CD14-positive monocyte (primary cell): ENCODE results near the gene P4HA2. TPM values are rescaled to one million over a fixed set of nuclear protein-coding genes. Genes with fewer than 3 reads are reported as not detected.

ENCODE experiments used
- DNase-seq, 3 donors: peaks; one replicate each; pipeline ENCODE4 v3.0.0-alpha.2; 2011 to 2022
- H2AFZ ChIP-seq: 2 replicates; pipeline ENCODE4 v1.6.0; 2012; ENCODE audit warnings: mild to moderate bottlenecking, low read depth, low read length, inconsistent platforms; ENCODE audit not compliant: insufficient read depth, poor library complexity, severe bottlenecking
- H3K27ac ChIP-seq, 2 donors: 1 replicate in 1 of 2; 2 replicates in 1 of 2; pipeline ENCODE4 v1.5.1; 2012 to 2013; ENCODE audit warnings: low read length in 2 of 2, control low read depth in 1 of 2, inconsistent platforms in 1 of 2, low read depth in 1 of 2, mild to moderate bottlenecking in 1 of 2
- H3K27me3 ChIP-seq, 2 donors: one replicate each; pipeline versions ENCODE4 v1.6.0 to v1.6.1; 2011 to 2013; ENCODE audit warnings: low read length in 2 of 2; ENCODE audit not compliant: control insufficient read depth in 2 of 2, insufficient read depth in 2 of 2
- H3K36me3 ChIP-seq, 2 donors: replicated peaks in 1 of 2; 1 replicate in 1 of 2; 2 replicates in 1 of 2; pipeline versions ENCODE4 v1.5.1 to v1.6.1; 2012 to 2013; ENCODE audit warnings: low read length in 2 of 2, control low read depth in 1 of 2, inconsistent platforms in 1 of 2, mild to moderate bottlenecking in 1 of 2; ENCODE audit not compliant: insufficient read depth in 2 of 2, control insufficient read depth in 1 of 2
- H3K4me1 ChIP-seq, 2 donors: 1 replicate in 1 of 2; 2 replicates in 1 of 2; pipeline versions ENCODE4 v1.5.1 to v1.6.1; 2012 to 2013; ENCODE audit warnings: low read length in 2 of 2, control low read depth in 1 of 2, inconsistent platforms in 1 of 2, mild to moderate bottlenecking in 1 of 2, moderate library complexity in 1 of 2; ENCODE audit not compliant: insufficient read depth in 2 of 2, control insufficient read depth in 1 of 2
- H3K4me2 ChIP-seq: replicated peaks from 2 replicates; pipeline ENCODE3; 2012; ENCODE audit warnings: low read length, moderate library complexity, mild to moderate bottlenecking; ENCODE audit not compliant: poor library complexity, severe bottlenecking; ENCODE audit errors: extremely low read depth
- H3K4me3 ChIP-seq, 3 experiments: fragments of 200-600 bp in 1 of 3; sonication (generic) in 1 of 3; replicated peaks in 1 of 3; 1 replicate in 2 of 3; 2 replicates in 1 of 3; pipeline ENCODE4 v1.5.1; 2011 to 2013; ENCODE audit warnings: low read length in 3 of 3, mild to moderate bottlenecking in 3 of 3, control low read depth in 2 of 3, low read depth in 2 of 3, inconsistent platforms in 1 of 3, moderate library complexity in 1 of 3
- H3K79me2 ChIP-seq: 2 replicates; pipeline ENCODE4 v1.6.0; 2012; ENCODE audit warnings: mild to moderate bottlenecking, control low read depth, inconsistent platforms, low read length, moderate library complexity; ENCODE audit not compliant: insufficient read depth
- H3K9ac ChIP-seq: 2 replicates; pipeline ENCODE4 v1.6.0; 2017; ENCODE audit warnings: low read length, mild to moderate bottlenecking; ENCODE audit not compliant: insufficient read depth, poor library complexity, severe bottlenecking
- H3K9me3 ChIP-seq, 2 donors: replicated peaks in 1 of 2; 1 replicate in 1 of 2; 2 replicates in 1 of 2; pipeline versions ENCODE4 v1.5.1 to v1.6.1; 2012 to 2013; ENCODE audit warnings: low read length in 2 of 2, control low read depth in 1 of 2; ENCODE audit not compliant: control insufficient read depth in 1 of 2, insufficient read depth in 1 of 2
- H4K20me1 ChIP-seq: 2 replicates; pipeline ENCODE4 v1.6.0; 2012; ENCODE audit warnings: mild to moderate bottlenecking, low read length, control low read depth, moderate library complexity; ENCODE audit not compliant: insufficient read depth
- H3K27ac Mint-ChIP-seq, 7 donors: one replicate each; pipeline ENCODE4 v1.8.0; 2020; ENCODE audit warnings: mild to moderate bottlenecking in 7 of 7, mixed read lengths in 7 of 7, moderate library complexity in 6 of 7, inconsistent platforms in 2 of 7
- H3K27me3 Mint-ChIP-seq, 3 donors: one replicate each; pipeline ENCODE4 v1.8.0; 2021 to 2022; ENCODE audit warnings: low read depth in 3 of 3, mild to moderate bottlenecking in 3 of 3, mixed read lengths in 3 of 3, moderate library complexity in 3 of 3, inconsistent platforms in 1 of 3
- H3K36me3 Mint-ChIP-seq, 2 donors: one replicate each; pipeline ENCODE4 v1.8.0; 2020; ENCODE audit warnings: mixed read lengths in 2 of 2, inconsistent platforms in 1 of 2, mild to moderate bottlenecking in 1 of 2
- H3K4me1 Mint-ChIP-seq: one replicate; pipeline ENCODE4 v1.8.0; 2020; ENCODE audit warnings: mild to moderate bottlenecking, mixed read lengths
- H3K4me3 Mint-ChIP-seq, 2 donors: one replicate each; pipeline ENCODE4 v1.8.0; 2020; ENCODE audit warnings: mild to moderate bottlenecking in 2 of 2, mixed read lengths in 2 of 2, moderate library complexity in 1 of 2
- H3K9me3 Mint-ChIP-seq, 7 donors: one replicate each; pipeline ENCODE4 v1.8.0; 2020 to 2022; ENCODE audit warnings: mixed read lengths in 7 of 7, mild to moderate bottlenecking in 6 of 7, moderate library complexity in 6 of 7, inconsistent platforms in 2 of 7
- WGBS: methylation state at CpG from one replicate; pipeline ENCODE4 v1.1.5; 2013; ENCODE audit warnings: missing lambda C conversion rate; ENCODE audit not compliant: insufficient coverage; 5-methylcytosine and 5-hydroxymethylcytosine counted together
- intact Hi-C, 2 donors: fragments of 100-400 bp; cut with micrococcal nuclease; formaldehyde crosslinking; loops; one replicate each; pipeline versions ENCODE4 v1.15.0 to v1.15.1; 2023
- polyA plus RNA-seq, 3 donors: library from polyadenylated mRNA; depleted of rRNA in 1 of 3; unstranded in 2 of 3; stranded (reverse) in 1 of 3; fragments of 300-500 nt in 2 of 3; fragments of >200 nt in 1 of 3; fragmentation: Illumina TruSeq in 2 of 3; gene quantifications; 1 replicate in 2 of 3; 2 replicates in 1 of 3; pipeline ENCODE4 v1.2.3, GENCODE V29; 2012 to 2021
- TF ChIP-seq, protein P1 (sequence below): fragments of 200-600 bp; IDR thresholded peaks from one replicate; pipeline ENCODE4 v1.8.0; 2022; ENCODE audit warnings: antibody characterized with exemption, mild to moderate bottlenecking

Gene P4HA2
- polyA plus RNA-seq, 3 donors = 0.12 to 0.99 (median 0.45) TPM

GRCh38 chr5:132211787-132212186 lies 15.9 kb downstream of the P4HA2 start:
- no peaks in the 10 kb centered on the region for H3K36me3 Mint-ChIP-seq
- H3K27me3 Mint-ChIP-seq = no peaks in the 10 kb centered on the region
- peaks cover 6% of the 10 kb centered on the region for H3K4me1 Mint-ChIP-seq
- no peaks in the 10 kb centered on the region for H3K79me2 ChIP-seq
- no peaks in the 10 kb centered on the region for H3K9me3 ChIP-seq
- no peak overlapping the region for H3K27ac Mint-ChIP-seq
- no peak overlapping the region for H2AFZ ChIP-seq
- DNase-seq = no peak
- H4K20me1 ChIP-seq = no peaks in the 10 kb centered on the region
- TF ChIP-seq, protein P1, sequence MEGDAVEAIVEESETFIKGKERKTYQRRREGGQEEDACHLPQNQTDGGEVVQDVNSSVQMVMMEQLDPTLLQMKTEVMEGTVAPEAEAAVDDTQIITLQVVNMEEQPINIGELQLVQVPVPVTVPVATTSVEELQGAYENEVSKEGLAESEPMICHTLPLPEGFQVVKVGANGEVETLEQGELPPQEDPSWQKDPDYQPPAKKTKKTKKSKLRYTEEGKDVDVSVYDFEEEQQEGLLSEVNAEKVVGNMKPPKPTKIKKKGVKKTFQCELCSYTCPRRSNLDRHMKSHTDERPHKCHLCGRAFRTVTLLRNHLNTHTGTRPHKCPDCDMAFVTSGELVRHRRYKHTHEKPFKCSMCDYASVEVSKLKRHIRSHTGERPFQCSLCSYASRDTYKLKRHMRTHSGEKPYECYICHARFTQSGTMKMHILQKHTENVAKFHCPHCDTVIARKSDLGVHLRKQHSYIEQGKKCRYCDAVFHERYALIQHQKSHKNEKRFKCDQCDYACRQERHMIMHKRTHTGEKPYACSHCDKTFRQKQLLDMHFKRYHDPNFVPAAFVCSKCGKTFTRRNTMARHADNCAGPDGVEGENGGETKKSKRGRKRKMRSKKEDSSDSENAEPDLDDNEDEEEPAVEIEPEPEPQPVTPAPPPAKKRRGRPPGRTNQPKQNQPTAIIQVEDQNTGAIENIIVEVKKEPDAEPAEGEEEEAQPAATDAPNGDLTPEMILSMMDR = no peak
- H3K27ac ChIP-seq = no peak overlapping the region
- H3K4me3 ChIP-seq = no peak overlapping the region
- H3K36me3 ChIP-seq = no peaks in the 10 kb centered on the region
- H3K4me1 ChIP-seq = no peaks in the 10 kb centered on the region
- no peak overlapping the region for H3K4me2 ChIP-seq
- no peak overlapping the region for H3K4me3 Mint-ChIP-seq
- H3K27me3 ChIP-seq = no peaks in the 10 kb centered on the region
- intact Hi-C loops = no loop called here
- peaks cover 0 to 2% (median 0%) of the 10 kb centered on the region in 7 donors for H3K9me3 Mint-ChIP-seq
- H3K9ac ChIP-seq = no peak overlapping the region
- WGBS = 80% methylated on average over 1 of the region's 1 CpG

DNA sequence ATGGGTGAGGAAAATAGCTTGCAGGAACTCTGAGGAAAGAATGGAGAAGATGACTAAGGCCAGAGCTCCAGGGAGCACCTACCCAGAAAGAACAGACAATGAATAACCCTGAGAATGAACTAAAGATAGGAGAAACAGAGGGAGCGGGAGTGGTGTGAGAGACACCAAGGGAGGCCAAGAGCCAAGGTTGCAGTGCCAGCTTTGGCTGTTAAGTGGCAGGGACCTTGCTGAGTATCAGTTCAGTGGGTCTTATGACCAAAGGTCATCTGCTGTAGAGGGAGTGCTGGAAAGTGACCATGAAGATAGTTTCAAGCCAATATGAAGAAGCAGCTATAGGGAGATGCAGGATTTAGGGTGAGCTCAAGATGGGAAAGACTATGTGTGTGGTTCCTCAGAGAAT lies 16.7 kb downstream of the P4HA2 start:
- Histone ChIP-seq H3K36me3 (no peaks in the 10 kb centered on the region), H3K4me1 (no peaks in the 10 kb centered on the region), H3K4me3 (no peak overlapping the region), H4K20me1 (no peaks in the 10 kb centered on the region), H2AFZ (no peak overlapping the region), H3K9me3 (no peaks in the 10 kb centered on the region), H3K27me3 (no peaks in the 10 kb centered on the region), H3K27ac (no peak overlapping the region), H3K4me2 (no peak overlapping the region), H3K9ac (no peak overlapping the region), H3K79me2 (no peaks in the 10 kb centered on the region)
- peaks cover 0 to 3% (median 0%) of the 10 kb centered on the region in 3 donors for H3K27me3 Mint-ChIP-seq
- no peak for DNase-seq
- H3K4me1 Mint-ChIP-seq = peaks cover 6% of the 10 kb centered on the region
- H3K36me3 Mint-ChIP-seq = no peaks in the 10 kb centered on the region
- no peak overlapping the region for H3K4me3 Mint-ChIP-seq
- WGBS = 100% methylated on average over 1 of the region's 1 CpG
- intact Hi-C loops = no loop called here
- TF ChIP-seq, protein P1 = no peak
- no peak overlapping the region for H3K27ac Mint-ChIP-seq
- peaks cover 0 to 2% (median 0%) of the 10 kb centered on the region in 7 donors for H3K9me3 Mint-ChIP-seq
